AG10803 (cell line): Measurements from ENCODE around the gene ZCCHC7.

Source experiments
- DNase-seq: peaks from one replicate; pipeline ENCODE4 v3.0.0; 2010; ENCODE audit warnings: low read depth
- H3K4me3 ChIP-seq: 2 replicates; pipeline ENCODE4 v1.5.1; 2011; ENCODE audit warnings: mild to moderate bottlenecking, low read length, control low read depth
- CTCF ChIP-seq: conservative IDR thresholded peaks from 2 replicates; pipeline ENCODE4 v1.5.1; 2011; ENCODE audit warnings: mild to moderate bottlenecking, low read length, control low read depth, inconsistent platforms

Gene ZCCHC7

GRCh38 chr9:37329576-37329975 lies 209.2 kb downstream of the ZCCHC7 start:
- DNase-seq = peak; percentile 43
- no peak overlapping the region for H3K4me3 ChIP-seq
- peak; percentile 52 for TF ChIP-seq CTCF

GRCh38 chr9:37331871-37332270 lies 211.5 kb downstream of the ZCCHC7 start:
- H3K4me3 ChIP-seq = no peak overlapping the region
- DNase-seq = no peak
- TF ChIP-seq CTCF = no peak

- no peak for TF ChIP-seq CTCF
- DNase-seq = no peak
- no peak overlapping the region for H3K4me3 ChIP-seq
Measured at GRCh38 chr9:37332578-37332977, 212.2 kb downstream of the ZCCHC7 start.

- no peak for DNase-seq
- no peak; the same call in 1 of the 2 replicates for TF ChIP-seq CTCF
- no peak overlapping the region for H3K4me3 ChIP-seq
Measured at GRCh38 chr9:37333288-37333687, 212.9 kb downstream of the ZCCHC7 start.

GRCh38 chr9:37335238-37335637 lies 214.9 kb downstream of the ZCCHC7 start:
- DNase-seq = no peak
- no peak for TF ChIP-seq CTCF
- no peak overlapping the region for H3K4me3 ChIP-seq

GRCh38 chr9:37336150-37336549 lies 215.8 kb downstream of the ZCCHC7 start:
- no peak for TF ChIP-seq CTCF
- H3K4me3 ChIP-seq = no peak overlapping the region
- no peak for DNase-seq

GRCh38 chr9:37337301-37337890 lies 217.0 kb downstream of the ZCCHC7 start:
- H3K4me3 ChIP-seq = no peak overlapping the region
- no peak for DNase-seq
- TF ChIP-seq CTCF = no peak
